HG03196 (cell line): ENCODE results near the gene CACNA1S.

ENCODE experiments used
- ATAC-seq: cut with Tn5 transposase; IDR thresholded peaks from one replicate; pipeline ENCODE4 v1.9.1; 2021; ENCODE audit not compliant: unreplicated experiment

The CACNA1S gene

GRCh38 chr1:201112173-201112731 lies at the start of gene CACNA1S:
Gene CACNA1S, minus strand, starts transcription at chr1:201112426. Its CDS starts 87 bp downstream, at chr1:201112339.
- ATAC-seq: no peak

DNA sequence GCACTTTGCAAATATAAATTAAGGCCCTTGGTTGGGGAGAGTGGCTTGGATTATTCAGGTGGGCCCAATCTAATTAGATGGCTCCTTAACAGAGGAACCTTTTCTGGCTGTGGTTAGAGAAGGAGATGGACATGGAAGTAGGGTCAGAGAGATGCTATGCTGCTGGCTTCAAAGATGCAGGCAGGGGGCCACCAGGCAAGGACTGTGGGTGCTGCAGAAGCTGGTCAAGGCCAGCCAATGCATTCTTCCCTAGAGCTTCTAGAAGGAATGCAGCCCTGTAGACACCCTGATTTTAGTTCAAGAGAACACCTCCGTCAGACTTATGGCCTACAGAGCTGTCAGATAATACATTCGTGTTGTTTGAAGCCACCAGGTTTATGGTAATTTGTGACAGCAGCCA lies 45.7 kb upstream of the CACNA1S start:
- ATAC-seq: no peak

GRCh38 chr1:201156819-201157218 lies 44.6 kb upstream of the CACNA1S start:
- no peak for ATAC-seq

GRCh38 chr1:201156346-201156745 lies 44.1 kb upstream of the CACNA1S start:
- no peak for ATAC-seq

DNA sequence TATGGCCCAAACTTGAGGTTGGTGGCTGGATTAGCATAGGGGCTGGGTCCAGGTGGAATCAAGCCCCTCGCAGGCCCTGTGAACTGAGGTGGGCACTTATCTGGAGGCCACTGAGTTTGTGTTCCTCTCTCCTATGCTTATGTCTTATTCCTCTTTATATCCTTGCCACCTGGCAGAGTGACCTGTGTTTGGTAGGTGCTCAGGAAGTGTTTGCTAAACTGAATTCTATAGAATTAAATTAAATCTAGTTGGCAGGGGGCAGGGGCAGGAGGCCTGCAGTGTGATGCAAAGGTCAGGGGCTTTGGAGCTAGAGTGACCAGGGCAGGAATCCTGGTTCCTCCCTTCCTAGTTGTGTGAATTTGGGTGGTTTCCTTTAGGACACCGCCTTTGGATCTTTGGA lies 43.1 kb upstream of the CACNA1S start:
- ATAC-seq: no peak

DNA sequence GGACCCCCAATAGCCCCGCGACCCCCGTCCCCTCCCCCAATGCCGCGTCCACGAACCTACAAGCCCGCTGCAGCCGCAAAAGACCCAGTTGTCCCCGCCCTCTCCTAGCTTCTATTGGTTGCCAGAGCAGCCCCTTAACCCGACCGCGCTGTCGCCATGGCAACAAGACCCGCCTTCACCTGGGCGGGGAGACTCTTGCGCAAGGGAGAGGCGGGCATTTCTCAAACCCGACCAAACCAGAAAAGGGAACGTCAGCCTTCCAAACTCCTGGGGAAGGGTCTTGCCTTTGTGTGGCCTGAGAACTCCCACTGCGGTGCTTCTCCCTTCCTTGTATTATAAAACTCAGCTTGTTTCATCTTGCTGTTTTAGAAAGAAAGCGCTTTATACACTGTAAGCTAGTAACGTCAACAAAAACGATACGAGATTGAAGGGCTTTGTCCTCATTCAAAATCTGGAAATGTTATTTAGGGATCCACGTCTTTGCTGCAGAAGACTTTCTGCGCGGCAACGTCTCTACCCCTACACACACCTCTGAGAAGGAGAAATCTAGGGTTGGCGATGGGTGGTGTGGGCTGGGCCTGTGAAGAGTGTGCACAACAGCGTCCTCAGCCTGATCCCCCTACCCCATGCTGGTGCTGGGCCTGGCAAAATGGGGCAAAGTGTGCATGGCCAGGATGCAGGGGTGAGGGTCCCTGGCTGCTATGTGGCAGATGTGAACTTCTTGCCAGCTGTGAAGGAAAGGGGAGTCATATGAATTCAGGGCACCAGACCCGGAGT lies 42.4 kb upstream of the CACNA1S start, which contains the start of gene TMEM9:
Gene TMEM9 (minus strand): TSS at position 86 of the 777 bp plus-strand sequence. CDS start 551 bp downstream, outside the sequence.
- ATAC-seq: peak; percentile 96

DNA sequence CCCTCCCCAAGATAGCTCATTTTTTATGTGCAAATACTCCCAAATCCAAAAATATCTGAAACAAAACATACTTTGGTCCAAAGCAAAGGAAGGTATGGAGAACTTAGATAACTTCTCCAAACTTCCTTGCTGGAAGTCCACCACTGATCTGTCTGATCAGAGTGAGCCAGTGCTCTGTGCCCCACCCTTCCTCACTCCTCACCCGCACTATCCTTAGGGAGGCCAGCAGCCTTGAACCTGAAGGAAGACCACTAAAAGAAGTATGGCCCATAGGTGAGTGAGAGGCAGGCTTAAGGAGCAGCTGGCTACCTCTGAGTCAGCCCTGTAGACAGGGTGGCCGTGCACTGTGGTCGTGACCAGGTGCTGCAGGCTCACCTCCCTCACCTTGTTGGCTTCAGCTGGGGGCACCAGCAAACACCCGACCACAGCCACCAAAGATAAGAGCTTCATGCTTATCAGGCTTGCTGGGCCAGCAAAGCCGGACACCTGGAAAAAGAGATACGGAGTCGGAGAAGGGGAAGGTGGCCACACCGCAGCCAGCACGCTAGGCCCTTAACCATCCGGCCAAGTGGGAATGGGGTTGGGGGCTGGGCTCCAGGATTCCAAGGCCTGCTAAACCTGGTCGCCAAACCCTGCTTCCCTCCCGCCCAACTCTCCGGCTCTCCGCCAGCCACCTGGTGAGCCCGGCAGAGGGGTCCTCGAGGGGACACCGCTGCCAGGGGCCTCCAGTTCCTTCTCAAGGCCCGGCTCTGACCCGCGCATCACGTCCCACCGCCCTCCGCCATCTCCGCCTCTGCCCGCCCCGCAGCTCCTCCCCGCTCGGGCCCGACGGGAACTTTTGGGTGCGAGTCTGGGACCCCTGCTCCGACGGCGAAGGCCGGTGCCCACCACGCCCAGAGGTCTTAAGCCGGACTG lies 41.5 kb upstream of the CACNA1S start:
- ATAC-seq: peak; percentile 64

- ATAC-seq: no peak
Measured at GRCh38 chr1:201149400-201149799, 37.2 kb upstream of the CACNA1S start.

DNA sequence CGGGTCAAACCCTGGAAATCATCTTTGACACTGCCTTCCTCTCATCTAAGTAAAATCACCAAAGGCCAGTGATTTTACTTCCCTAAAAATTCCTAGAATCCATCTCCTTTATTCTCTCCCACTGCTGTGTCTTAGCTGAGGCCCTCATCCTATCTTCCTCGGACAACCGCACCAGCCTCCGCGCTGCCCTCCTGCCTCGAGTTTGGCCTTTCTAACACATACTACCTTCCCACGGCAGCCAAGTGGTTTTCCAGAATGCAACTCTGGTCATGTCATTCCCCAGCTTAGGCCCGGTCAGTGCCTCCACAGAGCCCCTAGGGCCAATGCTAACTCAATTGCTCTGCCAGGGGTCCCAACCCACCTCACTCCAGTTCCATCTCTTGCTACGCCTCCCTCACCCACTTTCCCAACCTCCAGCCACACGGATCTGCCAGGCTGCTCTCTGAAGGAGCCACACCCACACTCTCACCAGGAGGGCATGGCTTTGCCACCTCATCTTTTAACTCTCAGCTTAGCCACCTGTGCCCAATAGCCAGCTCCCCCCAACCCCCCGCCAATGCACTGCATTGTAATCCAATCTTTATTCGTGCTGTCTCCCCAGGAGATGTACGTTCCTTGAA lies 35.3 kb upstream of the CACNA1S start:
- no peak for ATAC-seq

- ATAC-seq: no peak
Measured at GRCh38 chr1:201146626-201147390, 34.6 kb upstream of the CACNA1S start.

DNA sequence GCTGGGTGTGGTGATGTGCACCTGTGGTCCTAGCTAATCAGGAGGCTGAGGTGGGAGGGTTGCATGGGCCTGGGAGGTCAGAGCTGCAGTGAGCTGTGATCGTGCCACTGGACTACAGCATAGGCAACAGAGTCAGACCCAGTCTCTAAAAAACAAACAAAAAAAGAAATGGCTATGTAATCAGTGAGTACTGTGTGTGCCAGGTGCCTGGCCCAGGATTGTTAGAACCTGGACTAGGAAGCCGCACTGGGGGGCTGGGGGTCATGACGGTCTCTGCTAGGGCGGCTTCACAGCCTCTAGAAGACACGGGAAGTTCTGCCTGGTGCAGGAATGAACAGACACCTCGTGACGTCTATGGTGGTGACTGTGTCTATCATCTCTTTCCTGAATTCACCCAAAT lies 33.6 kb upstream of the CACNA1S start:
- no peak for ATAC-seq

DNA sequence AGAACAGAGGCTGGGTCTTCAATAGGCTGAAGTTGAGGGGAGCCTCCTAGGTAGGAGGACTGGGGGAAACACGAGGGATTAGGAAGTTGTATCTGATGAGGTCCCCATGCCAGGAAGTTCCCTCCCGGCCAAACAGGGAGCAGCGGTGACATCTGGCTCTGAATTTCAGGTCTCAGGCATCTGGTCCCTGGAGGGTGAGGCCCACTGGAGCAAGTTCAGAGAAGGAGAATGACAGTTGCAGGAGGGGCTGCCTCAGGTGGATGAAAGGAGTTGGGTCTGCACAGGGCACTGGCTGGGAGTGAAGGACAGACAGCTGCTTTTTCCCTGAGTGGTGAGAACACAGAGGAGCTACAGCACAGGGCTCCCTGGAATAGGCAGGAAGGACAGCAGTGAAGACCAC lies 32.9 kb upstream of the CACNA1S start:
- no peak for ATAC-seq

DNA sequence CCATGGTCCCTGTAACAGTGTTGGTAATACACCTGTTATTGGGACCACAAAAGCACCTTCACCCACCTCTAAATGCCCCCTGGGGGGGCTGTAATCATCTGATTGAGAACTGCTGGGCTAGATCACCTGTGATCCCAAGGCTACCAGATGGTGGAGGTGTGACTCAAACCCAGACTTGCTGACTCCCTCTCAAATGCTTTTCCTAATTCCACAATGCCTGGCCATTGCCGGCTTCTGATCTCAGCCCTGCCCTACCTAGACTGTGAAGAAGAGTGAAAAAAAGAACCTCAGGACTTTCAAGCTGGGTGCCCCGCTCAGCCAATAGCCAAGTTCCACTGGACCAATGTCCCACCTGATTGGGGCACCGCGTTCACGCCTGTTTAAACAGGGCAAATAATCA lies 32.5 kb upstream of the CACNA1S start:
- ATAC-seq: no peak

- ATAC-seq: no peak
Measured at GRCh38 chr1:201143726-201144635, 31.8 kb upstream of the CACNA1S start.

DNA sequence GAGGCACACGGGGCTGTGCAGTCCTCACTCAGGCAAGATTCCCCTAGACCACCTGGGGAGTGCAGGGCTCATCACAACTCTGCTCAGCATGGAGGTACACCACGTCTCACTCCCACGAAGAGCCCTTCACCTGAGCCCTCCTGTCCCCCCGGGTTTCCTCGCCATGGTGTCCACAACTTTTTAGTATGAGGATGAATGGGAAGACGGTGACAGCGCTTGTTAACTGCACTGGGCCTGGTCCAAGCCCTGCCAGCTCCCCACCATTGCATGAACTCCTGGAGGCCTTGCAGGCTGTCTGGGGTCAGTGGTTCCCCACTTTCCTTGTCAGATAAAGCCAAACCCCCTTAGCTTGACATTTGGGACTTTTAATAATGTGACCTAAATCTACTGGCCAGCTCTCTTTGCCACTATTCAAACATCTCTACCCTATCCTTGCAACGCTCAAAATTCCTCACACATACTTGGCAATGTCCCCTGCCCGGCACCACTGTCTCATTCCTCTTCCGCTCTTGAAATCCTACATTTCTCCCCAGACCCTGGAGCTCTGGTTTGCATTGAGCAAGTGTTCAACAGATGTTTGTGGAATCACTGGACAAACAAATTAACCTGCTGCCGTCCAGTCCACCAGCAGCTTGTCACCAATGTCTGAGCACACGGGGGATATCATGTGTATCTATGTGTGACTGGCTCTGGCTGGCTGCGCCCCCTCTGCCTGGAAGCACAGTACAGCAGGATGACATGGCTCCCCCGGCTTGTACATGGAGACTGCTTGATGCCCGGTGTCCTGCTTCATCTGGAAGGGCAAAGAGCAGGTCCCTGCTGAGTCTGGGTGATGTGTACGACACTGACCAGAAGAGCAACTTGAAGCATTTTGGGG lies 30.9 kb upstream of the CACNA1S start:
- ATAC-seq: no peak

GRCh38 chr1:201142011-201142848 lies 30.0 kb upstream of the CACNA1S start:
- ATAC-seq: no peak

DNA sequence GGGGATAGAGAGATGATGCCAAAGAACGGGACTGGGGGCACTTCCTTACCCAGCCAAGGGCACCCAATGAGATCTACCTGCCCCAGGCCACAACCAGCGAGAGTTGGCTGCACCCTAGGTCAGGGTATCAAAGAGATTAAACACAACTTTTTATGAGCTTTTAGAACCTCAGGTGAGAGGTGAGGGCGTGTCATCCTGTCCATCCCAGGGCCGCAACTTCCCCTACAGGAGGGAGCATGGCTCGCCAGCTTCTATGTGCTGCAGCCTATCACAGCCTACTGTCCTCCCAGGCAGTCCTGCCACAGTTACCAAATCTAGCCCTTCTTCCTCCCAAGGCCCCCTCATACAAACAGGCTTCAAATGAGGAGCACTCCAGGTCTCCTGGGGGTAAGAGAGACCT lies 29.2 kb upstream of the CACNA1S start:
- no peak for ATAC-seq

GRCh38 chr1:201140941-201141260 lies 28.7 kb upstream of the CACNA1S start:
- ATAC-seq: no peak
